Gastroesophageal sphincter (tissue), 3 donors: ENCODE data around the gene TOM1L2.

ENCODE experiments used
- EP300 ChIP-seq: sonication (generic); formaldehyde crosslinking; IDR thresholded peaks from one replicate; pipeline ENCODE4 v1.6.1; 2017; ENCODE audit warnings: antibody characterized with exemption, mild to moderate bottlenecking
- POLR2A ChIP-seq, 2 donors: fragments of 450-650 bp; IDR thresholded peaks; one replicate each; pipeline ENCODE4 v1.6.1; 2017; ENCODE audit warnings: antibody characterized with exemption in 2 of 2, mild to moderate bottlenecking in 2 of 2, moderate library complexity in 1 of 2
- TF ChIP-seq, protein P1 (sequence below), 4 experiments: fragments of 200-600 bp in 2 of 4; fragments of 450-650 bp in 2 of 4; sonication (generic) in 1 of 4; IDR thresholded peaks; one replicate each; pipeline ENCODE4 v1.5.1; 2017 to 2019; ENCODE audit warnings: antibody characterized with exemption in 4 of 4, mild to moderate bottlenecking in 2 of 4, moderate library complexity in 2 of 4

GRCh38 chr17:17886726-17887125, 85.5 kb downstream of the TOM1L2 start:
- TF ChIP-seq, protein P1, sequence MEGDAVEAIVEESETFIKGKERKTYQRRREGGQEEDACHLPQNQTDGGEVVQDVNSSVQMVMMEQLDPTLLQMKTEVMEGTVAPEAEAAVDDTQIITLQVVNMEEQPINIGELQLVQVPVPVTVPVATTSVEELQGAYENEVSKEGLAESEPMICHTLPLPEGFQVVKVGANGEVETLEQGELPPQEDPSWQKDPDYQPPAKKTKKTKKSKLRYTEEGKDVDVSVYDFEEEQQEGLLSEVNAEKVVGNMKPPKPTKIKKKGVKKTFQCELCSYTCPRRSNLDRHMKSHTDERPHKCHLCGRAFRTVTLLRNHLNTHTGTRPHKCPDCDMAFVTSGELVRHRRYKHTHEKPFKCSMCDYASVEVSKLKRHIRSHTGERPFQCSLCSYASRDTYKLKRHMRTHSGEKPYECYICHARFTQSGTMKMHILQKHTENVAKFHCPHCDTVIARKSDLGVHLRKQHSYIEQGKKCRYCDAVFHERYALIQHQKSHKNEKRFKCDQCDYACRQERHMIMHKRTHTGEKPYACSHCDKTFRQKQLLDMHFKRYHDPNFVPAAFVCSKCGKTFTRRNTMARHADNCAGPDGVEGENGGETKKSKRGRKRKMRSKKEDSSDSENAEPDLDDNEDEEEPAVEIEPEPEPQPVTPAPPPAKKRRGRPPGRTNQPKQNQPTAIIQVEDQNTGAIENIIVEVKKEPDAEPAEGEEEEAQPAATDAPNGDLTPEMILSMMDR (IDR thresholded peaks at IDR 0.05), result no peak
- TF ChIP-seq EP300, result no peak
- TF ChIP-seq POLR2A (IDR thresholded peaks at IDR 0.05), result no peak
